Measurements from ENCODE around the gene TPH2. TPM values are rescaled to one million over a fixed set of nuclear protein-coding genes. Genes with fewer than 3 reads are reported as not detected.

Gene TPH2
- total RNA-seq, 1 experiment from 2014 or later = 0.83 TPM

DNA sequence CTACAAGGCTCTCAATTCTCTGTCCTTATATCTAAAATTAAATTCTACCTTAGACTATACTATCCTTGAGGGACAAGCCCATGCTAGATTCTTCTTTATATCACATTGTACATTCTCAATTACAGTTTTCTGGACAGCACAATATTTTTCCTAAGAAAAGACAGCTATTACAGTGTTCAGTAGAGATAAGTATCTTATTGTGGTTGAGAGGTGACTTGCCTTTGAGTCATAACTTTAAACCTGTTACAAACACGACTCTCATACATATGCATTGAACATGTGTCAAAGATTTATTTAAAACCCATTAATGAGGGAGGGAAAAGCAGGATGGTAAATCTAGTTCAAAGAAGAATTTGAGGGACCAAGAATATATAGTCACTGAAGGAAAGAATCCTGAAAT, 61.1 kb downstream of the TPH2 start:
- Mint-ChIP-seq H3K9me3 (no peaks in the 10 kb centered on the region), H3K36me3 (no peaks in the 10 kb centered on the region), H3K27ac (no peak overlapping the region), H3K27me3 (ENCODE audit: low read depth) (no peaks in the 10 kb centered on the region), H3K4me3 (no peak overlapping the region), H3K4me1 (peaks cover 5% of the 10 kb centered on the region)
- DNase-seq (ENCODE audit: low spot score) (no peak), ATAC-seq (no peak)
- TF ChIP-seq ESRRA (CRISPR knock-in tag; IDR thresholded peaks at IDR 0.05; ENCODE audit: borderline replicate concordance) (no peak), HMGA2 (CRISPR knock-in tag; IDR thresholded peaks at IDR 0.05) (no peak), NFE2L1 (CRISPR knock-in tag; IDR thresholded peaks at IDR 0.05) (no peak), ZNF219 (CRISPR knock-in tag; IDR thresholded peaks at IDR 0.05; ENCODE audit: borderline replicate concordance) (no peak), SMAD4 (CRISPR knock-in tag; IDR thresholded peaks at IDR 0.05) (no peak), KAT7 (CRISPR knock-in tag; IDR thresholded peaks at IDR 0.05; ENCODE audit: borderline replicate concordance) (no peak), EMX1 (CRISPR knock-in tag; IDR thresholded peaks at IDR 0.05) (no peak), GTF2I (CRISPR knock-in tag; conservative IDR thresholded peaks at IDR 0.05) (no peak), GABPB1 (CRISPR knock-in tag; IDR thresholded peaks at IDR 0.05) (no peak), GRHL2 (CRISPR knock-in tag; IDR thresholded peaks at IDR 0.05; ENCODE audit: insufficient replicate concordance, severe bottlenecking) (no peak), NFATC4 (CRISPR knock-in tag; IDR thresholded peaks at IDR 0.05) (no peak), FOXJ3 (CRISPR knock-in tag; IDR thresholded peaks at IDR 0.05; ENCODE audit: borderline replicate concordance) (no peak), JAZF1 (CRISPR knock-in tag; IDR thresholded peaks at IDR 0.05) (no peak), MXD4 (CRISPR knock-in tag; IDR thresholded peaks at IDR 0.05; ENCODE audit: borderline replicate concordance) (no peak)
- TF ChIP-seq, protein P1, sequence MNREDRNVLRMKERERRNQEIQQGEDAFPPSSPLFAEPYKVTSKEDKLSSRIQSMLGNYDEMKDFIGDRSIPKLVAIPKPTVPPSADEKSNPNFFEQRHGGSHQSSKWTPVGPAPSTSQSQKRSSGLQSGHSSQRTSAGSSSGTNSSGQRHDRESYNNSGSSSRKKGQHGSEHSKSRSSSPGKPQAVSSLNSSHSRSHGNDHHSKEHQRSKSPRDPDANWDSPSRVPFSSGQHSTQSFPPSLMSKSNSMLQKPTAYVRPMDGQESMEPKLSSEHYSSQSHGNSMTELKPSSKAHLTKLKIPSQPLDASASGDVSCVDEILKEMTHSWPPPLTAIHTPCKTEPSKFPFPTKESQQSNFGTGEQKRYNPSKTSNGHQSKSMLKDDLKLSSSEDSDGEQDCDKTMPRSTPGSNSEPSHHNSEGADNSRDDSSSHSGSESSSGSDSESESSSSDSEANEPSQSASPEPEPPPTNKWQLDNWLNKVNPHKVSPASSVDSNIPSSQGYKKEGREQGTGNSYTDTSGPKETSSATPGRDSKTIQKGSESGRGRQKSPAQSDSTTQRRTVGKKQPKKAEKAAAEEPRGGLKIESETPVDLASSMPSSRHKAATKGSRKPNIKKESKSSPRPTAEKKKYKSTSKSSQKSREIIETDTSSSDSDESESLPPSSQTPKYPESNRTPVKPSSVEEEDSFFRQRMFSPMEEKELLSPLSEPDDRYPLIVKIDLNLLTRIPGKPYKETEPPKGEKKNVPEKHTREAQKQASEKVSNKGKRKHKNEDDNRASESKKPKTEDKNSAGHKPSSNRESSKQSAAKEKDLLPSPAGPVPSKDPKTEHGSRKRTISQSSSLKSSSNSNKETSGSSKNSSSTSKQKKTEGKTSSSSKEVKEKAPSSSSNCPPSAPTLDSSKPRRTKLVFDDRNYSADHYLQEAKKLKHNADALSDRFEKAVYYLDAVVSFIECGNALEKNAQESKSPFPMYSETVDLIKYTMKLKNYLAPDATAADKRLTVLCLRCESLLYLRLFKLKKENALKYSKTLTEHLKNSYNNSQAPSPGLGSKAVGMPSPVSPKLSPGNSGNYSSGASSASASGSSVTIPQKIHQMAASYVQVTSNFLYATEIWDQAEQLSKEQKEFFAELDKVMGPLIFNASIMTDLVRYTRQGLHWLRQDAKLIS (CRISPR knock-in tag; IDR thresholded peaks at IDR 0.05; ENCODE audit: borderline replicate concordance) = no peak
- TF ChIP-seq, protein P2, sequence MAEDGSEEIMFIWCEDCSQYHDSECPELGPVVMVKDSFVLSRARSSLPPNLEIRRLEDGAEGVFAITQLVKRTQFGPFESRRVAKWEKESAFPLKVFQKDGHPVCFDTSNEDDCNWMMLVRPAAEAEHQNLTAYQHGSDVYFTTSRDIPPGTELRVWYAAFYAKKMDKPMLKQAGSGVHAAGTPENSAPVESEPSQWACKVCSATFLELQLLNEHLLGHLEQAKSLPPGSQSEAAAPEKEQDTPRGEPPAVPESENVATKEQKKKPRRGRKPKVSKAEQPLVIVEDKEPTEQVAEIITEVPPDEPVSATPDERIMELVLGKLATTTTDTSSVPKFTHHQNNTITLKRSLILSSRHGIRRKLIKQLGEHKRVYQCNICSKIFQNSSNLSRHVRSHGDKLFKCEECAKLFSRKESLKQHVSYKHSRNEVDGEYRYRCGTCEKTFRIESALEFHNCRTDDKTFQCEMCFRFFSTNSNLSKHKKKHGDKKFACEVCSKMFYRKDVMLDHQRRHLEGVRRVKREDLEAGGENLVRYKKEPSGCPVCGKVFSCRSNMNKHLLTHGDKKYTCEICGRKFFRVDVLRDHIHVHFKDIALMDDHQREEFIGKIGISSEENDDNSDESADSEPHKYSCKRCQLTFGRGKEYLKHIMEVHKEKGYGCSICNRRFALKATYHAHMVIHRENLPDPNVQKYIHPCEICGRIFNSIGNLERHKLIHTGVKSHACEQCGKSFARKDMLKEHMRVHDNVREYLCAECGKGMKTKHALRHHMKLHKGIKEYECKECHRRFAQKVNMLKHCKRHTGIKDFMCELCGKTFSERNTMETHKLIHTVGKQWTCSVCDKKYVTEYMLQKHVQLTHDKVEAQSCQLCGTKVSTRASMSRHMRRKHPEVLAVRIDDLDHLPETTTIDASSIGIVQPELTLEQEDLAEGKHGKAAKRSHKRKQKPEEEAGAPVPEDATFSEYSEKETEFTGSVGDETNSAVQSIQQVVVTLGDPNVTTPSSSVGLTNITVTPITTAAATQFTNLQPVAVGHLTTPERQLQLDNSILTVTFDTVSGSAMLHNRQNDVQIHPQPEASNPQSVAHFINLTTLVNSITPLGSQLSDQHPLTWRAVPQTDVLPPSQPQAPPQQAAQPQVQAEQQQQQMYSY (CRISPR knock-in tag; IDR thresholded peaks at IDR 0.05) = no peak
- TF ChIP-seq, protein P3, sequence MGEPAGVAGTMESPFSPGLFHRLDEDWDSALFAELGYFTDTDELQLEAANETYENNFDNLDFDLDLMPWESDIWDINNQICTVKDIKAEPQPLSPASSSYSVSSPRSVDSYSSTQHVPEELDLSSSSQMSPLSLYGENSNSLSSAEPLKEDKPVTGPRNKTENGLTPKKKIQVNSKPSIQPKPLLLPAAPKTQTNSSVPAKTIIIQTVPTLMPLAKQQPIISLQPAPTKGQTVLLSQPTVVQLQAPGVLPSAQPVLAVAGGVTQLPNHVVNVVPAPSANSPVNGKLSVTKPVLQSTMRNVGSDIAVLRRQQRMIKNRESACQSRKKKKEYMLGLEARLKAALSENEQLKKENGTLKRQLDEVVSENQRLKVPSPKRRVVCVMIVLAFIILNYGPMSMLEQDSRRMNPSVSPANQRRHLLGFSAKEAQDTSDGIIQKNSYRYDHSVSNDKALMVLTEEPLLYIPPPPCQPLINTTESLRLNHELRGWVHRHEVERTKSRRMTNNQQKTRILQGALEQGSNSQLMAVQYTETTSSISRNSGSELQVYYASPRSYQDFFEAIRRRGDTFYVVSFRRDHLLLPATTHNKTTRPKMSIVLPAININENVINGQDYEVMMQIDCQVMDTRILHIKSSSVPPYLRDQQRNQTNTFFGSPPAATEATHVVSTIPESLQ (CRISPR knock-in tag; IDR thresholded peaks at IDR 0.05) = no peak
- TF ChIP-seq, protein P4, sequence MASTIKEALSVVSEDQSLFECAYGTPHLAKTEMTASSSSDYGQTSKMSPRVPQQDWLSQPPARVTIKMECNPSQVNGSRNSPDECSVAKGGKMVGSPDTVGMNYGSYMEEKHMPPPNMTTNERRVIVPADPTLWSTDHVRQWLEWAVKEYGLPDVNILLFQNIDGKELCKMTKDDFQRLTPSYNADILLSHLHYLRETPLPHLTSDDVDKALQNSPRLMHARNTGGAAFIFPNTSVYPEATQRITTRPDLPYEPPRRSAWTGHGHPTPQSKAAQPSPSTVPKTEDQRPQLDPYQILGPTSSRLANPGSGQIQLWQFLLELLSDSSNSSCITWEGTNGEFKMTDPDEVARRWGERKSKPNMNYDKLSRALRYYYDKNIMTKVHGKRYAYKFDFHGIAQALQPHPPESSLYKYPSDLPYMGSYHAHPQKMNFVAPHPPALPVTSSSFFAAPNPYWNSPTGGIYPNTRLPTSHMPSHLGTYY (CRISPR knock-in tag; IDR thresholded peaks at IDR 0.05) = no peak
- CTCF ChIA-PET = no interaction called here
- POLR2A ChIA-PET = no interaction called here

Measured in WTC11 (cell line).